HG02973 (cell line): Measurements from ENCODE around the gene ZNF467.

ENCODE experiments used
- ATAC-seq: cut with Tn5 transposase; IDR thresholded peaks from one replicate; pipeline ENCODE4 v1.9.1; 2021; ENCODE audit warnings: moderate library complexity; ENCODE audit not compliant: unreplicated experiment

The ZNF467 gene

GRCh38 chr7:149729586-149729982 is 43.8 kb downstream of the ZNF467 start:
- ATAC-seq = no peak

- ATAC-seq = no peak
Observed at GRCh38 chr7:149728491-149729375, 44.7 kb downstream of the ZNF467 start.

- ATAC-seq = no peak
Observed at GRCh38 chr7:149727899-149728476, 45.4 kb downstream of the ZNF467 start.

- no peak for ATAC-seq
Observed at GRCh38 chr7:149727053-149727898, 46.1 kb downstream of the ZNF467 start.

GRCh38 chr7:149725916-149726315 is 47.5 kb downstream of the ZNF467 start:
- ATAC-seq = no peak

GRCh38 chr7:149725426-149725821 is 48.0 kb downstream of the ZNF467 start:
- ATAC-seq = no peak

- ATAC-seq = no peak
Observed at GRCh38 chr7:149724661-149725425, 48.5 kb downstream of the ZNF467 start.

GRCh38 chr7:149723795-149724495 is 49.4 kb downstream of the ZNF467 start:
- no peak for ATAC-seq

- no peak for ATAC-seq
Observed at GRCh38 chr7:149723082-149723767, 50.2 kb downstream of the ZNF467 start.

- no peak for ATAC-seq
Observed at GRCh38 chr7:149722356-149722957, 50.9 kb downstream of the ZNF467 start.

GRCh38 chr7:149721084-149721601 is 52.2 kb downstream of the ZNF467 start:
- ATAC-seq = no peak

GRCh38 chr7:149720372-149721083 is 52.9 kb downstream of the ZNF467 start:
- ATAC-seq = no peak

- peak; percentile 48 for ATAC-seq
Observed at GRCh38 chr7:149719912-149720335, 53.5 kb downstream of the ZNF467 start.

GRCh38 chr7:149719050-149719899 is 54.1 kb downstream of the ZNF467 start:
- ATAC-seq = no peak

- ATAC-seq = no peak
Observed at GRCh38 chr7:149718730-149719049, 54.7 kb downstream of the ZNF467 start.

- no peak for ATAC-seq
Observed at GRCh38 chr7:149717481-149717880, 55.9 kb downstream of the ZNF467 start.

GRCh38 chr7:149716932-149717307 is 56.5 kb downstream of the ZNF467 start:
- no peak for ATAC-seq
